Activated T-helper 1 cell treated with anti-CD3 and anti-CD28 coated beads, Interleukin-12 subunit alpha, Interleukin-12 subunit beta, Interleukin-2, Interleukin-4 antibody, amounts not matched to agents 30 ng/mL and 10 ng/mL and 1 ng/mL, durations not matched to agents 14 hours and 24 hours and 36 hours (primary cell): Measurements from ENCODE around the gene ELF1. TPM values are rescaled to one million over a fixed set of nuclear protein-coding genes. Genes with fewer than 3 reads are reported as not detected.
A peak's percentile ranks its signal among the peaks of the same experiment; 100 is the strongest.

Experiments used
- DNase-seq: peaks from one replicate; pipeline ENCODE4 v3.0.0; 2021; ENCODE audit warnings: low spot score
- H3K27ac Mint-ChIP-seq: one replicate; pipeline ENCODE4 v1.8.0; 2021; ENCODE audit warnings: mild to moderate bottlenecking, mixed read lengths
- H3K27me3 Mint-ChIP-seq: one replicate; pipeline ENCODE4 v1.8.0; 2022; ENCODE audit warnings: mild to moderate bottlenecking, moderate library complexity, mixed read lengths; ENCODE audit not compliant: insufficient read depth
- H3K36me3 Mint-ChIP-seq: one replicate; pipeline ENCODE4 v1.8.0; 2021; ENCODE audit warnings: low read depth, mixed read lengths
- H3K4me1 Mint-ChIP-seq: one replicate; pipeline ENCODE4 v1.8.0; 2021; ENCODE audit warnings: low read depth, mixed read lengths
- H3K4me3 Mint-ChIP-seq: one replicate; pipeline ENCODE4 v1.8.0; 2021; ENCODE audit warnings: mild to moderate bottlenecking, moderate library complexity, mixed read lengths
- H3K9me3 Mint-ChIP-seq: one replicate; pipeline ENCODE4 v1.8.0; 2021; ENCODE audit warnings: mixed read lengths
- intact Hi-C: fragments of 100-400 bp; cut with micrococcal nuclease; formaldehyde crosslinking; loops from one replicate; pipeline ENCODE4 v1.15.1; 2024
- total RNA-seq: library from RNA; stranded (reverse); gene quantifications from 2 replicates; pipeline ENCODE4 v1.2.3, GENCODE V29; 2022

The ELF1 gene
- total RNA-seq, 1 donor from 2014 or later: 75.3 TPM

DNA sequence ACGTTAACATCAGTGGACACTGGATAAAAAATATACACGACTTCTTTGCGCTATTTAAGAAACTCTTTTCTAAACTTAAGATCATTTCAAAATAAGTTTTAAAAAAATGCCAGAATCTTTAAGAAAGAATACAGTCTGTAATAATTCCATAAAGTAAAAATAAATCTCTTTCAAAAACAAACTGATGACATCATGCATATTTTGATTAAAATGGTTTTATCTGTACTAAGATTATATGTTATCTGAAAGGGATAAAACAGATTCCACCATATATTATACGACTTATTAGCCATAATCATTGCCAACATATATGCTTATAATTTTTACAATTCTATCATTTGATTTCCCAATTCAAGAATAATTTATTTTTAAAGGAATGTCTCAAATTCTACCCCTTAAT, 15.3 kb upstream of the ELF1 start:
- H3K4me1 Mint-ChIP-seq: peaks cover 16% of the 10 kb centered on the region
- H3K36me3 Mint-ChIP-seq: no peaks in the 10 kb centered on the region
- intact Hi-C loops: no loop called here
- H3K4me3 Mint-ChIP-seq: no peak overlapping the region
- H3K27me3 Mint-ChIP-seq: no peaks in the 10 kb centered on the region
- no peak for DNase-seq
- H3K27ac Mint-ChIP-seq: no peak overlapping the region
- H3K9me3 Mint-ChIP-seq: no peaks in the 10 kb centered on the region

DNA sequence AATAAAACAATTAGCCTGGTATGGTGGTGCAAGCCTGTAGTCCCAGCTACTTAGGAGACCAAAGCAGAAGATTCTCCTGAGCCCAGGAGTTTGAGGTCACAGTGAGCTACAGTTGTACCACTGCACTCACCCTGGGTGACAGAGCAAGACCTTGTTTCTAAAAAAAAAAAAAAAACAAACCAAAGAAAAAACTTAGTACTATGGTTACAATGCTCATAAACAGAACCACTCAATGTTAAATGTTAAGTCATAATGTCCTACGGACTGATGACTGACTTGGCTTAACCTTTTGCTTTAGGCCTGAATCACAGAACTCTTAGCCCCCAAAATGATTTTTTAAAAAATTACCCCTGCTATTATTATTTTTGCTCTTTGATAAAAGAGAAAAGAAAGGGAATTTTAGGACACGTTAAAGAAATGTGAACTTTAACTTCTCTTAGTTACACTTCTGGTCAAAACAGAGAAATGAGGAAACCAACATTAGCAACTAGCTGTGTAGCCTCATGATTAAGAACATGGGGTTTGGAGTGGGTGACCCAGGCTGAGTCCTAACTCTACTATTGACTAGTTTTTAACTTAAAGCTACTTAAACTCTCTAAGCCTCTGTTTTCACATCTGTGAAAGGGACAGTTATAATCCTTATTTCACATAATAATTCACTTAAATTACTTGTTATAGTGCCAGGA, 13.7 kb upstream of the ELF1 start:
- Mint-ChIP-seq H3K4me3 (no peak overlapping the region), H3K27ac (no peak overlapping the region), H3K36me3 (no peaks in the 10 kb centered on the region), H3K4me1 (peaks cover 16% of the 10 kb centered on the region), H3K9me3 (no peaks in the 10 kb centered on the region), H3K27me3 (no peaks in the 10 kb centered on the region)
- DNase-seq: no peak
- intact Hi-C loops: no loop called here

DNA sequence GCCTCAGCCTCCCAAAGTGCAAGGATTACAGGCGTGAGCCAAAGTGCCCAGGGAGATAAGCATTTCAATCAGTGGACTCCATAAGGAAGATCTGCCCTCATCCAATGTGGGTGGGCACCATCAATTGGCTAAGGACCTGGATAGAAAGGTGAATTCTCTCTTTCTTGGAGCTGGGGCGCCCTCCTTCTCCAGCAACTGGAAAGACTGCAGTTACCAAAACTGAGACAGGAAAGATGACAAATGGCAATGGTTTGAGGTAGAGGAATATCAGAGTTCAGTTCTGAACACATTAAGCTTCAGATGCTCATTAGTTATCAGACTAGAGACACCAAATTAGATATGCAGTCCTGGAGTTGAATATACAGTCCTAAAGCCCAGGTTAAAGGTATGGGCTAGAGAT, 10.5 kb upstream of the ELF1 start:
- intact Hi-C loops: loop anchor here (10.0 kb wide), 1 partner anchor 235 kb away; no protein-coding TSS in a partner anchor
- Mint-ChIP-seq H3K9me3 (no peaks in the 10 kb centered on the region), H3K27me3 (no peaks in the 10 kb centered on the region), H3K36me3 (peaks cover 8% of the 10 kb centered on the region), H3K27ac (no peak overlapping the region), H3K4me3 (no peak overlapping the region), H3K4me1 (peaks cover 28% of the 10 kb centered on the region)
- DNase-seq: no peak

DNA sequence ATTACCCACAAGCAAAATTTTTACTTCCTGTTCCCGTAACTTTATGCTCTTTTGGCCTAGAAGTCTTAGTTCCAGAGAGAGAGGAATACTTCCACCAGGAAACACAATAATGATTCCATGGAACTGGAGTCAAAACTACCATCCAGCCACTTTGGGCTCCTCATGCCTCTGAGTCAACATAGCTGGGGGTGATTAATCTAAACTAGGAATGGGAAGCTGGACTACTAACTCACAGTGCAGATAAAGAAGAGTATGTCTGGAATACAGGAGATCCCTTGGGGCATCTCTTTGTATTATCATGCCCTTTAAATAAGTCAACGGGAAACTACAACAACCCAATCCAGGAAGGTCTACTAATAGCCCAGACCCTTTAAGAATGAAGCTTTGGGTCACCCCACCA, 8.9 kb upstream of the ELF1 start:
- peaks cover 31% of the 10 kb centered on the region for H3K4me1 Mint-ChIP-seq
- no peaks in the 10 kb centered on the region for H3K9me3 Mint-ChIP-seq
- intact Hi-C loops: loop anchor here (10.0 kb wide), 1 partner anchor 233 kb away; no protein-coding TSS in a partner anchor
- no peak overlapping the region for H3K4me3 Mint-ChIP-seq
- H3K36me3 Mint-ChIP-seq: peaks cover 8% of the 10 kb centered on the region
- DNase-seq: no peak
- H3K27ac Mint-ChIP-seq: no peak overlapping the region
- H3K27me3 Mint-ChIP-seq: no peaks in the 10 kb centered on the region

DNA sequence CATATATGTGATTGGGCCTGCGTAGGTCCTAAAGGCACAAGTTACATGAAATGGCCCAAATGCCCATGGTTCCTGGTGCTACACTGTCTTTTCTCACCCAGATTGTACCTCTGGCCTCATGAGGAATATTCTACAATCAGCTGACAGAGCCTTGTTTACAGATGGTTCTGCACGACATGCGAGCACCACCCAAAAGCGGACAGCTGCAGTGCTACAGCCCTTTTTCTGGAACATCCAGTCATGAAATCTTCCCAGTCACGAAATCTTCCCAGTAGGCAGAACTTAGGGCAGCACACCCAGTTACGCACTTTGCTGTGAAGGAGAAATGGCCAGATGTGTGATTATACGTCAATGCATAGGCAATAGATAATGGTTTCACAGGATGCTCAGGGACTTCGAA, 7.7 kb upstream of the ELF1 start:
- no peak for DNase-seq
- no peak overlapping the region for H3K4me3 Mint-ChIP-seq
- H3K27me3 Mint-ChIP-seq: no peaks in the 10 kb centered on the region
- H3K27ac Mint-ChIP-seq: peak overlapping the region; percentile 20
- H3K4me1 Mint-ChIP-seq: peaks cover 31% of the 10 kb centered on the region
- H3K36me3 Mint-ChIP-seq: peaks cover 10% of the 10 kb centered on the region
- intact Hi-C loops: loop anchor here (10.0 kb wide), 1 partner anchor 232 kb away; no protein-coding TSS in a partner anchor
- no peaks in the 10 kb centered on the region for H3K9me3 Mint-ChIP-seq

DNA sequence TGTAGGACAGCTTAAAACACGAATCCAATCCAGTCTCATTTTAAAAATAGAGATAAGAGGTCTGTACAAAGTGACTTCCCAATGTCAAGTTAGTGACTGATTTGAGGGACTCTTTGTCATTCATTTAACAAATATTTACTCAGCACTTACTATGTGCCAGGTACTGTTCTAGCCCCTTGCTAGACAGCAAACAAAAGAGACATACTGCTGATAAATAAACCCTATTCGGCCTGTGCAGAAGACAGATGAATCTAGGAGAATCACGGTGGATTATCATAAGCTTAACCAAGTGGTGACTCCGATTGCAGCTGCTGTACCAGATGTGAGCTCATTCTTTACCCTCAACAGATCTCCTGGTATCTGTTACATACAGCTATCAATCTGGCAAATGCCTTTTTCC, 6.4 kb upstream of the ELF1 start:
- H3K36me3 Mint-ChIP-seq: peaks cover 13% of the 10 kb centered on the region
- DNase-seq: no peak
- intact Hi-C loops: loop anchor here (10.0 kb wide), 1 partner anchor 231 kb away; no protein-coding TSS in a partner anchor
- H3K4me3 Mint-ChIP-seq: no peak overlapping the region
- H3K4me1 Mint-ChIP-seq: peaks cover 38% of the 10 kb centered on the region
- H3K9me3 Mint-ChIP-seq: no peaks in the 10 kb centered on the region
- no peaks in the 10 kb centered on the region for H3K27me3 Mint-ChIP-seq
- no peak overlapping the region for H3K27ac Mint-ChIP-seq

DNA sequence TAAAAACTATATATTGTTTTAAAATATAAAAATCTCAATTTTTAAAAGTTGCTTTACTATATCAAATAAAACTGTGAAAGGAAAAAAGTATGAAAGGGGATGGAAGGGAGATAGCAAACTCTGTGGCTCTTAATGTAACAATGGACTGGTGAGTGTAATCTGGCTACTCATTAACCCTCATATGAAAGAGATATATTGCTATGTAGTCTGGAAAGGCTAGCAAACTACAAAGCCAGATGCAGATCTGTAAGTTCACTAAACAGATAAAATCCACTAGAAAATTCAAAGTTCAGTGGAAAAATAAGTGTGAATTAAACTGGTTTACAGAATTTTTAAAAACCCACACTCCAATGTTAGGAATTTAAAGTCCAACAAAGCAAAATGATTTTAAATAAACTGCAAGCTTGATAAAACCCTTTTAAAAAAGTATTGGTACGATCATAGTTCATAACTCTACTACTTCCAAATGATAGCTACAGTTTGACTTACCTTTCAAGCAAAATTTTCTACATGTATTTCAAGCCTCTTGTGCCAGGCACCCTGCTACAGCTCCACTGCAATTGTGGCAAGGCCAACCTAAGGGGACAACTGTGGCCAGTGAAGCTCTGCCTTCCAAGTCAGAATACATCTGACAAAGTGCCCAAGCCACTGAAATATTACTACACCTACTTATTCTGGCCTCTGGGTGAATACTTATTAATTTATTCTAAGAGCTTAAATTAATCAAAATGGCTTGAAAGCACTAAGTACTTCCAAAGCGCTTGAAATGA, 647 bp upstream of the ELF1 start:
- H3K9me3 Mint-ChIP-seq: no peaks in the 10 kb centered on the region
- no peak overlapping the region for H3K27ac Mint-ChIP-seq
- H3K4me1 Mint-ChIP-seq: peaks cover 51% of the 10 kb centered on the region
- H3K27me3 Mint-ChIP-seq: no peaks in the 10 kb centered on the region
- intact Hi-C loops: loop anchor here (1.0 to 10.0 kb wide), 8 partner anchors 14 to 917 kb away; partner anchors contain the start of genes KBTBD6 and KBTBD7
- H3K4me3 Mint-ChIP-seq: no peak overlapping the region
- H3K36me3 Mint-ChIP-seq: peaks cover 19% of the 10 kb centered on the region
- no peak for DNase-seq

DNA sequence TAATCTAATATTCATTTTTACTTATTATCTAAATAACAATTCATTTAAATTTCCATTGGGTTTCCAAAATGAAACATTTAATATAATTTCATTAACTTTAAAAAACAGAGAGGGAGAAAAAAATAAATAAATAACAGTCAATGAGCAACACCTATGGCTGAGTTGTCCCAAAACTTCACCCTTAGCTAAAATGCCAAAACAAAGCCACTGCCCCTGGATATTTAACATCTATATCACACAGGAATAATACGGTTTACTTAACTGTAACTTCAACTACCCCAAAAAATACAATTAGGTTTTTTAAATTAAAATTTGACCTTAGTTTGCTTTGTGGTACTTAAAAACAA, 541 bp downstream of the ELF1 start:
- Mint-ChIP-seq H3K4me1 (peaks cover 57% of the 10 kb centered on the region), H3K4me3 (peak overlapping the region; percentile 91), H3K27ac (peak overlapping the region; percentile 97), H3K9me3 (no peaks in the 10 kb centered on the region), H3K36me3 (peaks cover 23% of the 10 kb centered on the region), H3K27me3 (no peaks in the 10 kb centered on the region)
- intact Hi-C loops: loop anchor here (5.0 to 10.0 kb wide), 2 partner anchors 54 to 356 kb away; no protein-coding TSS in a partner anchor
- DNase-seq: no peak

DNA sequence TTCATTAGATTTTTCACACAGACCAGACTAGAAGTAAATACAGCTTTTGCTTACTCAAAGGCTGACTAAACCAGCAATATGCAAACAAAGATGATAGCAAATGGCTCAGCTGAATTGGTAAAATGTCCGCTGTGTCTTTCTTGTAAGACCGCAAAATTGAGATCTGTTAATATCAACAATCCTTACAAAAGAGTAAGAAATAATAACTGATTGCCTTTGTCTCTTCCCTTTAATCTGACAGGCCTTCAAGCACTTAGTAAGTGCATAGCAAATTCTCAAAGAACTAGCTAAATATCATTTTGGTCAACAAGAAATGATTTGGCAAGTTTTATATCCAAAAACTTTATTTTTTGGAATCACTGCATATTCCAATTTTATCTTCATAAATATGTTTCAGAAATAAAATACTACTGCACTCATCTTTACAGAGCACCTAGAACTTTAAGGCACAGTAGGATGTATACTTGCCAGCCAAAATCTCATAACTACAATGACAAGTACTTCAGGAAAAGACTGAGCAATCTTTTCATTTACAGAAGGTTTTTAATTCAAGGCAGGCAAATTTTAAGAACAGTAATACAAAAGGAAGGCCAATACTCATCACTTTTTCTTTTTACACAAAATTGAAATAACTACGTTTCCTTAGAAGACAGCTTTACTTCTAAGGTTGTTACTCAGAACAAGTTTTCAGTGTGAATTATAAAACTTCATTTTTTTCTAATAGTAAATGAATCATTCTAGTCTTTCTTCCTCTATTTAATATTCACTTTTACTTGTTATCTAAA, 1.1 kb downstream of the ELF1 start:
- Mint-ChIP-seq H3K27ac (peak overlapping the region; percentile 88), H3K27me3 (no peaks in the 10 kb centered on the region), H3K36me3 (peaks cover 27% of the 10 kb centered on the region), H3K4me1 (peaks cover 62% of the 10 kb centered on the region), H3K4me3 (peak overlapping the region; percentile 91), H3K9me3 (no peaks in the 10 kb centered on the region)
- intact Hi-C loops: loop anchor here (1.0 to 10.0 kb wide), 5 partner anchors 10 to 356 kb away; no protein-coding TSS in a partner anchor
- DNase-seq: no peak

DNA sequence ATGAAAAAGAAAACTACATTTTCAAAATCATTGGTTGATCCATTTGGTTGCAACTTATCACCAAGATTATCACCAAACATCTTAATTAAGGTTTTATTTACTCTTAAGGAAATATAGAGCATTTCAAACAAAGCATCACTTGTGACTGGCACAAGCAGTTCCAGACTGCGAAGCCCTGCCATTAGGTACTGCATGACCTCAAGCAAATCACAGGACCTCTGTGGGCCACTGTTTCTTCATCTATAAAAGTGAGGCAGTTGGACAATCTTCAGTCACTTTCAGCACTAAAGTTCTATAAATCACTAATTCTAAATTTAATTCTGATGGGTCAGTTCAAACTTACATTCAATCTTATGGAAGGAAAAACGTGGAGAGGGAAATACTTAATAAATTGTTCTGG, 2.0 kb downstream of the ELF1 start:
- Mint-ChIP-seq H3K9me3 (no peaks in the 10 kb centered on the region), H3K27ac (peak overlapping the region; percentile 88), H3K36me3 (peaks cover 30% of the 10 kb centered on the region), H3K27me3 (no peaks in the 10 kb centered on the region), H3K4me1 (peaks cover 65% of the 10 kb centered on the region), H3K4me3 (peak overlapping the region; percentile 91)
- intact Hi-C loops: loop anchor here (1.0 to 10.0 kb wide), 5 partner anchors 9 to 355 kb away; no protein-coding TSS in a partner anchor
- no peak for DNase-seq

DNA sequence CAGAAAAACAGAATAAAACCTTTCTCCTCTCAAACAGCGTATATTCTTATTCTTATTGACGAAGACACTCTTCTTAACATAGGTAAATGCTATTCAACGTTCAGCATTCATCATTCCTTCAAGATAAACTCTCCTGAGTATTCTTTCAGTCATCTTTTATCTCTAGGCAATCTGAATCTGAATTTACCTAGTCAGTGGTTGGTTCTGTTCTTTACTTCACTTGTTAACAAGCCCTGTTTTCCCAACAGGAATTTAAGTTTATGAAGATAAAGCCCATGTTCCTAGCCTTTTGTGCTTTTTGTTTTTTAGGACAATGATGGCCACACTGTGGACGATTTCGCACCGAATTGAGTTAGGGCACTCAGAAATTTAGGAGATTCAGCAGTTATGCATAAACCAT, 3.2 kb downstream of the ELF1 start:
- peaks cover 71% of the 10 kb centered on the region for H3K4me1 Mint-ChIP-seq
- H3K27me3 Mint-ChIP-seq: no peaks in the 10 kb centered on the region
- peaks cover 33% of the 10 kb centered on the region for H3K36me3 Mint-ChIP-seq
- H3K9me3 Mint-ChIP-seq: no peaks in the 10 kb centered on the region
- intact Hi-C loops: loop anchor here (2.0 to 10.0 kb wide), 3 partner anchors 51 to 354 kb away; no protein-coding TSS in a partner anchor
- no peak for DNase-seq
- peak overlapping the region; percentile 82 for H3K4me3 Mint-ChIP-seq
- peak overlapping the region; percentile 79 for H3K27ac Mint-ChIP-seq

DNA sequence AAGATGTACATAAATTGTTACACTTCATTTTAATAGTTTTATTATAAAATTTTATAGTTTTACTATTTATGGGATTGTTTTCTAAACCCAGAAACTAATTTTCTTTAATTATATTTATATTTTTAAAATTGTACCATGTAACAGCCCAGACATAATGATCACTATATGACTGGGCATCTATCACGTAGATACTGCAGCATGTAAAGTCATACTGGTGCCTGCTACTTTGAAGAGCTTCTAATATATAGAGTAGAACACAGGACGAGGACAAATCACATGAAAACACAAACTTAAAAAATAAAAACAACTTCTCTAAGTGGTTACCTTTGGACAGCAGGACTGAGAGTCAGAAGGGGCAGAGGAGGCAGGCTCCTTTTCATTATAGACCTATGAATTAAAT, 5.3 kb downstream of the ELF1 start:
- H3K4me3 Mint-ChIP-seq: peak overlapping the region; percentile 82
- H3K27ac Mint-ChIP-seq: peak overlapping the region; percentile 87
- intact Hi-C loops: loop anchor here (10.0 kb wide), 1 partner anchor 49 kb away; no protein-coding TSS in a partner anchor
- H3K4me1 Mint-ChIP-seq: peaks cover 62% of the 10 kb centered on the region
- no peaks in the 10 kb centered on the region for H3K27me3 Mint-ChIP-seq
- no peaks in the 10 kb centered on the region for H3K9me3 Mint-ChIP-seq
- peaks cover 39% of the 10 kb centered on the region for H3K36me3 Mint-ChIP-seq
- DNase-seq: no peak
